ENCODE measurements around the gene RNF148.

- TF ChIP-seq CTCF (IDR thresholded peaks at IDR 0.05; ENCODE audit: insufficient read depth, low read length) (no peak), GABPA (IDR thresholded peaks at IDR 0.05; ENCODE audit: low read depth) (no peak), REST (IDR thresholded peaks at IDR 0.05; ENCODE audit: insufficient replicate concordance, low read depth) (no peak)
Observed at GRCh38 chr7:122726881-122727280, 24.2 kb upstream of the RNF148 start.

Measured in HL-60 (cell line).